IMR-90 (cell line): ENCODE results near the gene SLC4A1AP. TPM values are rescaled to one million over a fixed set of nuclear protein-coding genes. Genes with fewer than 3 reads are reported as not detected.

Experiments used
- ATAC-seq: fragments of 200-7000 bp; cut with Tn5 transposase; 2 replicates; pipeline ENCODE4 v1.9.1; 2020; ENCODE audit warnings: low read depth, mild to moderate bottlenecking, moderate library complexity
- BruUV-seq: library from RNA; stranded (reverse); fragments of 400-500 nt; replicated peaks from 2 replicates; lab custom pipeline; 2021; lab: Mats Ljungman, UMichigan
- CTCF ChIA-PET: fragments of 300-600 bp; formaldehyde crosslinking; extraction: SDS; loops from one replicate; lab custom pipeline; 2021; ENCODE audit warnings: antibody characterized with exemption; lab: Yijun Ruan, JAX
- POLR2A ChIA-PET: fragments of 300-600 bp; sonication (Branson Sonifier 250); formaldehyde crosslinking; loops from one replicate; lab custom pipeline; 2022; ENCODE audit warnings: antibody characterized with exemption; ENCODE audit not compliant: unreplicated experiment; lab: Charles Lee
- DNase-seq: peaks from one replicate; pipeline ENCODE4 v3.0.0; 2013
- H2AFZ ChIP-seq: replicated peaks from 2 replicates; pipeline ENCODE3; 2013; ENCODE audit warnings: low read length, mild to moderate bottlenecking; ENCODE audit not compliant: poor library complexity
- H2AK5ac ChIP-seq: 2 replicates; pipeline ENCODE4 v1.6.1; 2013; ENCODE audit warnings: low read depth, low read length, inconsistent platforms
- H2AK9ac ChIP-seq: replicated peaks from 2 replicates; pipeline ENCODE3; 2013; ENCODE audit warnings: mild to moderate bottlenecking, low read depth, low read length, moderate library complexity; ENCODE audit not compliant: poor library complexity
- H2BK120ac ChIP-seq: 2 replicates; pipeline ENCODE4 v1.6.1; 2013; ENCODE audit warnings: low read depth, low read length, inconsistent platforms
- H2BK15ac ChIP-seq: 3 replicates; pipeline ENCODE4 v1.6.1; 2013; ENCODE audit warnings: low read depth, low read length, inconsistent platforms
- H2BK20ac ChIP-seq: 2 replicates; pipeline ENCODE4 v1.6.1; 2013; ENCODE audit warnings: low read depth, mild to moderate bottlenecking, inconsistent platforms, low read length, moderate library complexity
- H2BK5ac ChIP-seq: 2 replicates; pipeline ENCODE4 v1.6.1; 2013; ENCODE audit warnings: mild to moderate bottlenecking, low read depth, low read length, inconsistent platforms; ENCODE audit not compliant: poor library complexity, severe bottlenecking
- H3K14ac ChIP-seq: replicated peaks from 2 replicates; pipeline ENCODE4 v1.6.1; 2013; ENCODE audit warnings: low read depth, low read length, inconsistent platforms
- H3K18ac ChIP-seq: 2 replicates; pipeline ENCODE4 v1.6.1; 2013; ENCODE audit warnings: low read depth, low read length, control low read depth
- H3K23ac ChIP-seq: 2 replicates; pipeline ENCODE4 v1.6.1; 2013; ENCODE audit warnings: low read depth, low read length, inconsistent platforms
- H3K27ac ChIP-seq: 2 replicates; pipeline ENCODE4 v1.5.1; 2013; ENCODE audit warnings: mild to moderate bottlenecking, control low read depth, low read length; ENCODE audit not compliant: insufficient read depth
- H3K27me3 ChIP-seq: 2 replicates; pipeline ENCODE4 v1.6.1; 2013; ENCODE audit warnings: low read length; ENCODE audit not compliant: control insufficient read depth, insufficient read depth
- H3K36me3 ChIP-seq: 2 replicates; pipeline ENCODE4 v1.6.1; 2013; ENCODE audit warnings: low read length, mixed read lengths; ENCODE audit not compliant: control insufficient read depth, insufficient read depth
- H3K4ac ChIP-seq: 2 replicates; pipeline ENCODE4 v1.6.1; 2013; ENCODE audit warnings: low read depth, low read length, inconsistent platforms
- H3K4me1 ChIP-seq: 2 replicates; pipeline ENCODE4 v1.6.1; 2013; ENCODE audit warnings: low read length, mixed read lengths; ENCODE audit not compliant: control insufficient read depth, insufficient read depth
- H3K4me2 ChIP-seq: 2 replicates; pipeline ENCODE4 v1.6.1; 2013; ENCODE audit warnings: low read depth, mild to moderate bottlenecking, control low read depth, low read length, moderate library complexity
- H3K4me3 ChIP-seq: 2 replicates; pipeline ENCODE4 v1.5.1; 2013; ENCODE audit warnings: low read depth, mild to moderate bottlenecking, control low read depth, low read length, moderate library complexity; ENCODE audit not compliant: insufficient read depth
- H3K56ac ChIP-seq: 2 replicates; pipeline ENCODE4 v1.6.1; 2013; ENCODE audit warnings: low read length, inconsistent platforms; ENCODE audit not compliant: insufficient read depth; ENCODE audit errors: extremely low read depth
- H3K79me1 ChIP-seq, 2 experiments: 2 replicates each; pipeline ENCODE4 v1.6.1; 2013; ENCODE audit warnings: low read length in 2 of 2, inconsistent platforms in 1 of 2, low read depth in 1 of 2
- H3K9ac ChIP-seq: 2 replicates; pipeline ENCODE4 v1.6.1; 2013; ENCODE audit warnings: low read depth, low read length, control low read depth
- H3K9me1 ChIP-seq: 2 replicates; pipeline ENCODE4 v1.6.1; 2013; ENCODE audit warnings: low read length, inconsistent platforms; ENCODE audit not compliant: insufficient read depth
- H3K9me3 ChIP-seq: 2 replicates; pipeline ENCODE4 v1.6.1; 2013; ENCODE audit warnings: low read length; ENCODE audit not compliant: control insufficient read depth, insufficient read depth
- H4K20me1 ChIP-seq: 2 replicates; pipeline ENCODE4 v1.6.1; 2013; ENCODE audit warnings: low read length, inconsistent platforms; ENCODE audit not compliant: insufficient read depth
- H4K5ac ChIP-seq: 2 replicates; pipeline ENCODE4 v1.6.1; 2013; ENCODE audit warnings: mild to moderate bottlenecking, low read depth, low read length, control low read depth
- H4K8ac ChIP-seq, 2 experiments: 2 replicates each; pipeline ENCODE4 v1.6.1; 2013; ENCODE audit warnings: low read depth in 2 of 2, low read length in 2 of 2, control low read depth in 1 of 2, inconsistent platforms in 1 of 2
- H4K91ac ChIP-seq: 2 replicates; pipeline ENCODE4 v1.6.1; 2013; ENCODE audit warnings: low read depth, low read length, inconsistent platforms; ENCODE audit not compliant: insufficient read depth
- BHLHE40 ChIP-seq: fragments of 150-350 bp; IDR thresholded peaks from 2 replicates; pipeline ENCODE4 v1.6.1; 2016; ENCODE audit warnings: mild to moderate bottlenecking, low read depth, low read length
- CEBPB ChIP-seq: IDR thresholded peaks from 2 replicates; pipeline ENCODE4 v1.6.1; 2012; ENCODE audit warnings: low read depth, low read length, improper control_type of control experiment
- CHD1 ChIP-seq: IDR thresholded peaks from 2 replicates; pipeline ENCODE4 v1.6.1; 2012; ENCODE audit warnings: low read depth, low read length, improper control_type of control experiment
- CTCF ChIP-seq: conservative IDR thresholded peaks from 2 replicates; pipeline ENCODE4 v1.5.1; 2012; ENCODE audit warnings: mild to moderate bottlenecking, low read depth, low read length, improper control_type of control experiment
- ELK1 ChIP-seq: fragments of 150-350 bp; IDR thresholded peaks from 2 replicates; pipeline ENCODE4 v1.6.1; 2016; ENCODE audit warnings: low read depth, mild to moderate bottlenecking, low read length, moderate library complexity, borderline replicate concordance
- FOS ChIP-seq: fragments of 150-350 bp; IDR thresholded peaks from 2 replicates; pipeline ENCODE4 v1.6.1; 2016; ENCODE audit warnings: low read depth, low read length
- MAFK ChIP-seq: IDR thresholded peaks from 2 replicates; pipeline ENCODE4 v1.6.1; 2012; ENCODE audit warnings: low read depth, low read length, improper control_type of control experiment
- MAZ ChIP-seq: IDR thresholded peaks from 2 replicates; pipeline ENCODE4 v1.6.1; 2012; ENCODE audit warnings: low read depth, mild to moderate bottlenecking, low read length, improper control_type of control experiment, moderate library complexity, borderline replicate concordance
- MXI1 ChIP-seq: IDR thresholded peaks from 2 replicates; pipeline ENCODE4 v1.6.1; 2012; ENCODE audit warnings: low read depth, mild to moderate bottlenecking, low read length, moderate library complexity, borderline replicate concordance
- NFE2L2 ChIP-seq: fragments of 150-350 bp; IDR thresholded peaks from 2 replicates; pipeline ENCODE4 v1.6.1; 2016; ENCODE audit warnings: low read depth, mild to moderate bottlenecking, low read length
- POLR2A ChIP-seq: IDR thresholded peaks from 2 replicates; pipeline ENCODE4 v1.6.1; 2012; ENCODE audit warnings: mild to moderate bottlenecking, low read depth, low read length
- RAD21 ChIP-seq: IDR thresholded peaks from 2 replicates; pipeline ENCODE4 v1.6.1; 2012; ENCODE audit warnings: low read length, improper control_type of control experiment
- RCOR1 ChIP-seq: IDR thresholded peaks from 2 replicates; pipeline ENCODE4 v1.6.1; 2012; ENCODE audit warnings: mild to moderate bottlenecking, low read length, improper control_type of control experiment; ENCODE audit not compliant: insufficient replicate concordance
- RFX5 ChIP-seq: IDR thresholded peaks from 2 replicates; pipeline ENCODE4 v1.8.0; 2012; ENCODE audit warnings: low read depth, mild to moderate bottlenecking, low read length, moderate library complexity
- SMC3 ChIP-seq: fragments of 150-350 bp; IDR thresholded peaks from 2 replicates; pipeline ENCODE4 v1.6.1; 2016; ENCODE audit warnings: low read depth, mild to moderate bottlenecking, antibody characterized with exemption, low read length, moderate library complexity
- USF2 ChIP-seq: fragments of 150-350 bp; IDR thresholded peaks from 2 replicates; pipeline ENCODE4 v1.6.1; 2017; ENCODE audit warnings: mild to moderate bottlenecking, antibody characterized with exemption, low read length, low read depth
- dilution Hi-C: fragments of 300-500 bp; cut with HindIII; formaldehyde crosslinking; loops from one replicate; pipeline ENCODE4 v1.14.3; 2018; ENCODE audit warnings: low sequenced_read_pairs; ENCODE audit not compliant: unreplicated experiment
- in situ Hi-C: fragments of 300-500 bp; cut with MboI; formaldehyde crosslinking; loops from 3 replicates; pipeline ENCODE4 v1.14.3; 2019; ENCODE audit warnings: low sequenced_read_pairs, inconsistent platforms, mixed read lengths
- intact Hi-C: fragments of 100-400 bp; cut with micrococcal nuclease; formaldehyde crosslinking; loops from 2 replicates; pipeline ENCODE4 v1.10.0; 2022
- polyA plus RNA-seq, 3 experiments: library from polyadenylated mRNA; depleted of rRNA; stranded (reverse); fragments of >200 nt; gene quantifications; 2 replicates each; pipeline ENCODE4 v1.2.3, GENCODE V29; 2012; ENCODE audit warnings: low replicate concordance in 1 of 3
- total RNA-seq: library from RNA; depleted of rRNA; stranded (reverse); fragments of >200 nt; gene quantifications from 2 replicates; pipeline ENCODE4 v1.2.3, GENCODE V29; 2012

SLC4A1AP gene
- total and polyA plus RNA-seq, 2 of the 4 experiments (the other 2 are of a cell fraction) = 11.7 to 13.6 TPM

- no peak overlapping the region for H2AFZ ChIP-seq
- no peak overlapping the region for H3K9ac ChIP-seq
- H2AK9ac ChIP-seq = no peak overlapping the region
- H3K56ac ChIP-seq = no peak overlapping the region
- no peak for TF ChIP-seq MAFK
- TF ChIP-seq CTCF = no peak
- TF ChIP-seq MXI1 = no peak
- TF ChIP-seq CHD1 = no peak
- no peak for TF ChIP-seq SMC3
- TF ChIP-seq USF2 = no peak
- no peak for TF ChIP-seq NFE2L2
- no peak for TF ChIP-seq CEBPB
- no peak for TF ChIP-seq BHLHE40
- TF ChIP-seq POLR2A = no peak
- no peak for TF ChIP-seq RCOR1
- no peak for TF ChIP-seq FOS
- no peak for TF ChIP-seq RAD21
- TF ChIP-seq RFX5 = no peak
- no peak for TF ChIP-seq MAZ
- TF ChIP-seq ELK1 = no peak
- CTCF ChIA-PET = no interaction called here
- H4K91ac ChIP-seq = no peak overlapping the region
- H3K79me1 ChIP-seq = peaks cover 3 to 4% of the 10 kb centered on the region in 2 experiments; a peak in 2 of 4 replicates
- in situ Hi-C loops (no loop called here), intact Hi-C loops (no loop called here), dilution Hi-C loops (no loop called here)
- no peak overlapping the region for H3K27ac ChIP-seq
- H3K4me2 ChIP-seq = no peak overlapping the region
- POLR2A ChIA-PET = interaction anchor here (0.6 kb wide), 1 partner anchor 251 kb away, joined by 5 read pairs; no protein-coding TSS in a partner anchor
- no peaks in the 10 kb centered on the region for H3K9me3 ChIP-seq
- BruUV-seq = no TSS peak
- H3K4me1 ChIP-seq = no peaks in the 10 kb centered on the region
- H3K9me1 ChIP-seq = 0 out of 2 replicates have a peak, but pooled peaks cover 2% of the 10 kb centered on the region
- no peak overlapping the region for H3K14ac ChIP-seq
- no peak overlapping the region for H2BK15ac ChIP-seq
- no peak for ATAC-seq
- H2BK5ac ChIP-seq = no peak overlapping the region
- H3K27me3 ChIP-seq = no peaks in the 10 kb centered on the region
- no peak overlapping the region for H4K5ac ChIP-seq
- H2BK120ac ChIP-seq = no peak overlapping the region
- H2BK20ac ChIP-seq = no peak overlapping the region
- no peak for DNase-seq
- no peak overlapping the region for H2AK5ac ChIP-seq
- H3K18ac ChIP-seq = no peak overlapping the region
- no peak overlapping the region for H4K8ac ChIP-seq
- H3K4me3 ChIP-seq = no peak overlapping the region
- H3K23ac ChIP-seq = no peak overlapping the region
- peaks cover 30% of the 10 kb centered on the region for H3K36me3 ChIP-seq
- H3K4ac ChIP-seq = no peak overlapping the region
- H4K20me1 ChIP-seq = peaks cover 2% of the 10 kb centered on the region
Measured at GRCh38 chr2:27645197-27645596, 18.5 kb upstream of the SLC4A1AP start.
